ENCODE measurements around the gene SOX1. TPM values are rescaled to one million over a fixed set of nuclear protein-coding genes. Genes with fewer than 3 reads are reported as not detected.

The SOX1 gene
- total and polyA plus RNA-seq, 7 donors: under 0.01 to 0.36 (median 0.01) TPM; not detected in 4

DNA sequence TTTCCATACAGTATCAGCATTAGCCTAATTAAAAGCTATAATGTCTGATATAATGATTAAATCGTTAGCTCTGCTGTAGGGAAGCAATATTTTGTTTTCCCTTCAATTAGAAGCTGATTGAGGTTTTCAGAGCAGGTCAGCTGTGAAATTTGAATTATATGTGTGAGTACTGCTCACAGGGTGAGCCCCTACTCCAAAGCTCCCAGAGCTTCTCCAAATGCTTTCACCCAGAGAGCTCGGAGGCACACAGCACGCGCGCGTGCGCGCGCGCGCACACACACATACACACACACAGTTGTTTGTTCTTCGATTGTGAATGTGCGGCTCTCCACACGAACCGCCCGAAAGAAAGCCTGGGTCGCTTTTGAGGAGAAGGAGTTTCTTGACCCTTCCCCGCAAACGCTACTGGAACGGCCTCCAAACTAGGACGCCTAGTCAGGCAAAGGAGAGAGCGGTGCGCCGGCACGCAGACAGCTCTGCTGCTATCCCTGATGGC is 4.8 kb upstream of the SOX1 start:
- no peaks in the 10 kb centered on the region for H3K36me3 ChIP-seq
- DNase-seq: no peak
- H3K4me1 ChIP-seq: peaks cover 0 to 31% (median 20%) of the 10 kb centered on the region in 4 donors
- peaks cover 30 to 100% (median 88%) of the 10 kb centered on the region in 3 donors for H3K27me3 ChIP-seq
- 9 to 16% methylated on average over 25 of the region's 25 CpGs for WGBS, 2 donors
- H3K27ac ChIP-seq: no peak overlapping the region
- no peaks in the 10 kb centered on the region for H3K9me3 ChIP-seq
- TF ChIP-seq EP300 (IDR thresholded peaks at IDR 0.05) (no peak), POLR2A (IDR thresholded peaks at IDR 0.05) (no peak), POLR2AphosphoS5 (IDR thresholded peaks at IDR 0.05) (no peak)
- TF ChIP-seq, protein P1, sequence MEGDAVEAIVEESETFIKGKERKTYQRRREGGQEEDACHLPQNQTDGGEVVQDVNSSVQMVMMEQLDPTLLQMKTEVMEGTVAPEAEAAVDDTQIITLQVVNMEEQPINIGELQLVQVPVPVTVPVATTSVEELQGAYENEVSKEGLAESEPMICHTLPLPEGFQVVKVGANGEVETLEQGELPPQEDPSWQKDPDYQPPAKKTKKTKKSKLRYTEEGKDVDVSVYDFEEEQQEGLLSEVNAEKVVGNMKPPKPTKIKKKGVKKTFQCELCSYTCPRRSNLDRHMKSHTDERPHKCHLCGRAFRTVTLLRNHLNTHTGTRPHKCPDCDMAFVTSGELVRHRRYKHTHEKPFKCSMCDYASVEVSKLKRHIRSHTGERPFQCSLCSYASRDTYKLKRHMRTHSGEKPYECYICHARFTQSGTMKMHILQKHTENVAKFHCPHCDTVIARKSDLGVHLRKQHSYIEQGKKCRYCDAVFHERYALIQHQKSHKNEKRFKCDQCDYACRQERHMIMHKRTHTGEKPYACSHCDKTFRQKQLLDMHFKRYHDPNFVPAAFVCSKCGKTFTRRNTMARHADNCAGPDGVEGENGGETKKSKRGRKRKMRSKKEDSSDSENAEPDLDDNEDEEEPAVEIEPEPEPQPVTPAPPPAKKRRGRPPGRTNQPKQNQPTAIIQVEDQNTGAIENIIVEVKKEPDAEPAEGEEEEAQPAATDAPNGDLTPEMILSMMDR (IDR thresholded peaks at IDR 0.05): no peak
- intact Hi-C loops (cut with DNase I): no loop called here
- no peak overlapping the region for H3K4me3 ChIP-seq

DNA sequence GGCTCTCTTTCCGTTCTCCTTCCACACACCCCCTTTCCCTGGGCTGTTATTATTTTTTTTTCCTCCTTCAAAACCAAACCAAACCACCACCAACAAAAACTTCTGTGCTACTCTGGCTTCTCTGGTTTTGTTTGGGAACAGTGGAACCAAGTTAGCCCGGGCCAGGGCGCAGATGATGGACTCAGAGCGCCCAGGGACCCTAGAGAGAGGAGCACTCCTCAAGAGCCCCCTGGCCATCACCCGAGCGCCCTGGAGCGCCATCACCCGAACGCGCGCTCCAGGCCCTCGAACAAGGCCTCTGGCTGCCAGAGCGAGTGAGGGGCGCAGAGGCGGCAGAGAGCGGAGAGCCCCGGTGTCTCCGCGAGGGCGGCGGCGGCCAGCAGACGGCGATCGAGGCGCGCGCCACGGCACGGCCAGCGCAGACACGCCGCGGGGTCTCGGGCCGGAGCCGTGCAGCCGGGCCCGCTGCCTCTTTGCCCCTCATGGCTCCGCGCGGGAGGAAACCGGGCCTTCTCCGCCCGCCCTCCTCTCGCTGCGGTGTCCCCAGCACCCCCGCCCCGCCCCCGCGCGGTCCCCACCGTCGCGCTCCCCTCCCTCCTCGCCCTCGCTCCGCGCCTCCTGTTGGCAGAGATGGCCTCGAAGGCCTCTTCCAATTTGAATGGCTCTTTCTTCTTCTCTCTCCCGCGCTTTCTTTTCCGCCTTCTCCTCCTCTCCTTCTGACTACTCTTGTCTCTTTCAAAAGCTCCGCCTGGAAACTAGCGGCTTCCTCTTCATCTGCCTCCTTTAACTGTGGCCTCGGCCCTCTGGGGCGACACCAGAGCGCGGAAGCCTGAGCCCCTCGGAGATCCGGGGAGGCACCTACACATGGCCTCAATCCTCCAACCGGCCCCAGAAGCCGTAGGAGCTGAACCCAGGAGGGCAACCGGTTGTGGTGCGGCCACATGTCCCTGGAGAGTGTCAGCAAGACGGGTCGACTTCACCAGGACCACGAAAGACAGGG is 4.1 kb upstream of the SOX1 start:
- DNase-seq: no peak
- whole genome bisulfite sequencing, 2 donors: 5 to 6% methylated on average over 78 of the region's 78 CpGs
- intact Hi-C loops (cut with DNase I): no loop called here
- no peaks in the 10 kb centered on the region for H3K36me3 ChIP-seq
- H3K4me1 ChIP-seq: peaks cover 0 to 27% (median 18%) of the 10 kb centered on the region in 4 donors
- H3K9me3 ChIP-seq: no peaks in the 10 kb centered on the region
- peak overlapping the region in 2 of 4 donors; percentile 10 to 13 for H3K4me3 ChIP-seq
- H3K27me3 ChIP-seq: peaks cover 31 to 100% (median 84%) of the 10 kb centered on the region in 3 donors
- no peak overlapping the region for H3K27ac ChIP-seq
- TF ChIP-seq POLR2A (IDR thresholded peaks at IDR 0.05): no peak
- TF ChIP-seq, protein P1 (IDR thresholded peaks at IDR 0.05): no peak
- TF ChIP-seq EP300 (IDR thresholded peaks at IDR 0.05): no peak
- no peak for TF ChIP-seq POLR2AphosphoS5 (IDR thresholded peaks at IDR 0.05)

DNA sequence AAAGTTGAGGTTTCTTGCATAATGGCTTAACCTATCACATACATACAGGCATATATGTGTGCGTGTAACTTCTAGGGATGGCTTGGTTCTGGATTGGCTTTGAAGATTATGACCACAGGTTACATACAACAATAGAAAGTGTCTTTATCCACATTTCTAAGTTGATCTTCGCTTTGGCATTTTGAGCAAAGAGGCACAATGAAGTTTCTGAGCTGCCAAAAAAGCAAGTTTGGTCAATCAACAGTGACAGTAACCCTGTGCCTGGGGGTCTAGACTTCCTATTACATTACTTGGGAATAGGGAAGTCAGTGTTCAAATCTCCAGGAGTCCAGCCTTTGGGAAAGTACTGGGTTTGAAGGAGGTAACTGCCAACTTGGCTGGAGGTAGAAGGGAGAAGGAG is 3.1 kb upstream of the SOX1 start:
- intact Hi-C loops (cut with DNase I): no loop called here
- Histone ChIP-seq H3K27me3 (peaks cover 29 to 99% (median 78%) of the 10 kb centered on the region in 3 donors), H3K9me3 (no peaks in the 10 kb centered on the region), H3K4me3 (no peak overlapping the region), H3K27ac (no peak overlapping the region), H3K4me1 (peaks cover 0 to 23% (median 20%) of the 10 kb centered on the region in 4 donors), H3K36me3 (no peaks in the 10 kb centered on the region)
- TF ChIP-seq POLR2A (IDR thresholded peaks at IDR 0.05) (no peak), EP300 (IDR thresholded peaks at IDR 0.05) (no peak), POLR2AphosphoS5 (IDR thresholded peaks at IDR 0.05) (no peak)
- TF ChIP-seq, protein P1 (IDR thresholded peaks at IDR 0.05): no peak
- WGBS, 2 donors: 21% methylated on average over 2 of the region's 2 CpGs
- DNase-seq: no peak

DNA sequence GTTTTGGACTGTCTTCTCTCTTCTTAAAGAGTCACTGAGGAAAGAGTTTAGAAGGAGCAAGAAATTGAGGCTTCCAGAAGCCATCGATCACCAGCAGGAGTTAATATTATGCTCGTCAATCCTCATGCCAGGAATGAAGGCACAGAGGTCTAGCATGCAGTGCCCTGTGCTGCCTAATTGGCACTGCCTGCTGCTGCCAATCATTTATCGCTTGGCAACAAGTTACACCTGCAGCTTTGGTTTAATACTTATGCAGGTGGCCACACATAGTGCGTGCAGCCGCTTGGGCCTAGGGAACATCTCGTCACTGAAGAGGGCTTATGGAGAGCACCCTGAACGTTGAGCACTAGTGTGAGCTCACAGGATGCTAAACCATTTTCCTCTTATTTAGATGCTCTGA is 2.7 kb upstream of the SOX1 start:
- H3K4me3 ChIP-seq: no peak overlapping the region
- DNase-seq: no peak
- TF ChIP-seq POLR2AphosphoS5 (IDR thresholded peaks at IDR 0.05): no peak
- TF ChIP-seq POLR2A (IDR thresholded peaks at IDR 0.05): no peak
- TF ChIP-seq, protein P1 (IDR thresholded peaks at IDR 0.05): no peak
- no peak for TF ChIP-seq EP300 (IDR thresholded peaks at IDR 0.05)
- H3K36me3 ChIP-seq: no peaks in the 10 kb centered on the region
- intact Hi-C loops (cut with DNase I): no loop called here
- H3K9me3 ChIP-seq: no peaks in the 10 kb centered on the region
- peaks cover 33 to 99% (median 78%) of the 10 kb centered on the region in 3 donors for H3K27me3 ChIP-seq
- peaks cover 0 to 25% (median 22%) of the 10 kb centered on the region in 4 donors for H3K4me1 ChIP-seq
- WGBS, 2 donors: 8 to 18% methylated on average over 7 of the region's 7 CpGs
- no peak overlapping the region for H3K27ac ChIP-seq
